ENCODE results near the gene CEBPA.

Gene CEBPA

GRCh38 chr19:33304760-33305647 is 2.7 kb upstream of the CEBPA start:
- TF ChIP-seq, protein P1, sequence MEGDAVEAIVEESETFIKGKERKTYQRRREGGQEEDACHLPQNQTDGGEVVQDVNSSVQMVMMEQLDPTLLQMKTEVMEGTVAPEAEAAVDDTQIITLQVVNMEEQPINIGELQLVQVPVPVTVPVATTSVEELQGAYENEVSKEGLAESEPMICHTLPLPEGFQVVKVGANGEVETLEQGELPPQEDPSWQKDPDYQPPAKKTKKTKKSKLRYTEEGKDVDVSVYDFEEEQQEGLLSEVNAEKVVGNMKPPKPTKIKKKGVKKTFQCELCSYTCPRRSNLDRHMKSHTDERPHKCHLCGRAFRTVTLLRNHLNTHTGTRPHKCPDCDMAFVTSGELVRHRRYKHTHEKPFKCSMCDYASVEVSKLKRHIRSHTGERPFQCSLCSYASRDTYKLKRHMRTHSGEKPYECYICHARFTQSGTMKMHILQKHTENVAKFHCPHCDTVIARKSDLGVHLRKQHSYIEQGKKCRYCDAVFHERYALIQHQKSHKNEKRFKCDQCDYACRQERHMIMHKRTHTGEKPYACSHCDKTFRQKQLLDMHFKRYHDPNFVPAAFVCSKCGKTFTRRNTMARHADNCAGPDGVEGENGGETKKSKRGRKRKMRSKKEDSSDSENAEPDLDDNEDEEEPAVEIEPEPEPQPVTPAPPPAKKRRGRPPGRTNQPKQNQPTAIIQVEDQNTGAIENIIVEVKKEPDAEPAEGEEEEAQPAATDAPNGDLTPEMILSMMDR (IDR thresholded peaks at IDR 0.05; ENCODE audit: control insufficient read depth, extremely low read depth, insufficient read depth): no peak
- DNase-seq (ENCODE audit: low read depth): no peak

GRCh38 chr19:33304371-33304759 is 2.0 kb upstream of the CEBPA start:
- no peak overlapping the region for H3K4me3 ChIP-seq (ENCODE audit: low read depth, low read length)
- DNase-seq (ENCODE audit: low read depth): no peak
- TF ChIP-seq, protein P1 (IDR thresholded peaks at IDR 0.05; ENCODE audit: control insufficient read depth, extremely low read depth, insufficient read depth): no peak

More at GRCh38 chr19:33304760-33305647, 2.7 kb upstream of the CEBPA start:
- no peak overlapping the region for H3K4me3 ChIP-seq (ENCODE audit: low read depth, low read length)

DNA sequence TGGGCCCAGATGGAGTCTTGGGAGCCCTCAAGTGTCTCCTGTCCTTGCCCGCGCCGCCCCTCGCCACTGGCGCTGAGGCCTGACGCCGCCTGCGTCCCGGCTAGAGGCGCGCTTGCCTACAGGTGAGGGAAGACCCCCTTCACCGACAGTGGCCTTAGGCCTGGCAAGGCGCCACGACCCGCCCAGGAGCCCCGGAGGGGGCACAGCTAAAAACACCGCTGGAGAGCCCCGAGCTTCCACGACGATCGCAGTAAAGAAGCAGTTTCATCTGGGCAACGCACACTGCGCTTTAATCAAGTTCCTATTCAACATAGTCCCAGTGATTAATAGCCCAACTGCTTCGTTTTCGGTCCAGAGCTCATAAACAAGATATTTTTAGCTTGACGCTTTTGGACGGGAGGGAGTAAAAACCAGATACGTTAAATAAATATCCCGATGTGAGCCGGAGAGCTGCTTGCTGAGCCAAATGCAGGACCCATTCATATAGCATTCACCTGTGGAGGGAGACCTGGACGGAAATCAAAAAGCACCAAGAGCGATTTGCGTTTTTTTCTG is 1.5 kb upstream of the CEBPA start:
- TF ChIP-seq, protein P1 (IDR thresholded peaks at IDR 0.05; ENCODE audit: control insufficient read depth, extremely low read depth, insufficient read depth): no peak
- no peak for DNase-seq (ENCODE audit: low read depth)
- peak overlapping the region; percentile 76 for H3K4me3 ChIP-seq (ENCODE audit: low read depth, low read length)

- H3K4me3 ChIP-seq (ENCODE audit: low read depth, low read length): peak overlapping the region; percentile 76
- peak; percentile 26 for DNase-seq (ENCODE audit: low read depth)
- TF ChIP-seq, protein P1 (IDR thresholded peaks at IDR 0.05; ENCODE audit: control insufficient read depth, extremely low read depth, insufficient read depth): no peak
Observed at GRCh38 chr19:33302974-33303790, 848 bp upstream of the CEBPA start.

- no peak for DNase-seq (ENCODE audit: low read depth)
- peak overlapping the region; percentile 76 for H3K4me3 ChIP-seq (ENCODE audit: low read depth, low read length)
Observed at GRCh38 chr19:33301900-33302174, 497 bp downstream of the CEBPA start.

DNA sequence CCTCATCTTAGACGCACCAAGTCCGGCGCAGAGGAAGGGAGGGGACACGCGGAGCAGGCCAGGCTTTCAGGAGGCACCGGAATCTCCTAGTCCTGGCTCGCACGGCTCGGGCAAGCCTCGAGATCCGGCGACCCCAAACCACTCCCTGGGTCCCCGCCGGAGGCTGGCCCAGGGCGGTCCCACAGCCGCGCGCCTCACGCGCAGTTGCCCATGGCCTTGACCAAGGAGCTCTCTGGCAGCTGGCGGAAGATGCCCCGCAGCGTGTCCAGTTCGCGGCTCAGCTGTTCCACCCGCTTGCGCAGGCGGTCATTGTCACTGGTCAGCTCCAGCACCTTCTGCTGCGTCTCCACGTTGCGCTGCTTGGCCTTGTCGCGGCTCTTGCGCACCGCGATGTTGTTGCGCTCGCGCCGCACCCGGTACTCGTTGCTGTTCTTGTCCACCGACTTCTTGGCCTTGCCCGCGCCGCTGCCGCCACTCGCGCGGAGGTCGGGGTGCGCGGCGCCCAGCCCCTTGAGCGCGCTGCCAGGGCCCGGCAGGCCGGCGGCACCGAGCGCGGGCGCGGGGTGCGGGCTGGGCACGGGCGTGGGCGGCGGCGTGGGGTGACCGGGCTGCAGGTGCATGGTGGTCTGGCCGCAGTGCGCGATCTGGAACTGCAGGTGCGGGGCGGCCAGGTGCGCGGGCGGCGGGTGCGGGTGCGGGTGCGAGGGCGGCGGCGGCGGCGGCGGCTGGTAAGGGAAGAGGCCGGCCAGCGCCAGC is 1.0 kb downstream of the CEBPA start:
- TF ChIP-seq, protein P1 (IDR thresholded peaks at IDR 0.05; ENCODE audit: control insufficient read depth, extremely low read depth, insufficient read depth): no peak
- H3K4me3 ChIP-seq (ENCODE audit: low read depth, low read length): peak overlapping the region; percentile 76
- no peak for DNase-seq (ENCODE audit: low read depth)

More at GRCh38 chr19:33301900-33302174, 497 bp downstream of the CEBPA start:
- TF ChIP-seq, protein P1 (IDR thresholded peaks at IDR 0.05; ENCODE audit: control insufficient read depth, extremely low read depth, insufficient read depth): no peak
